SK-N-SH treated with all-trans-retinoic acid at 6 μM for 48 hours (cell line): ENCODE results near the gene SHISA4.

Source experiments
- TCF4 ChIP-seq: fragments of 250-450 bp; sonication (Bioruptor Pico); IDR thresholded peaks from 2 replicates; pipeline ENCODE4 v1.8.0; 2021; ENCODE audit warnings: mild to moderate bottlenecking, moderate library complexity, borderline replicate concordance
- ZNF565 ChIP-seq: fragments of 450-650 bp; formaldehyde crosslinking; conservative IDR thresholded peaks from 2 replicates; pipeline ENCODE4 v1.5.0; 2020; ENCODE audit warnings: low read depth, mild to moderate bottlenecking, moderate library complexity

GRCh38 chr1:201895913-201896807, 7.5 kb downstream of the SHISA4 start:
- no peak for TF ChIP-seq ZNF565 (CRISPR knock-in tag)
- no peak for TF ChIP-seq TCF4 (CRISPR knock-in tag)
